GM19035 (cell line): ENCODE measurements around the gene OSBPL1A.

Source experiments
- ATAC-seq: cut with Tn5 transposase; IDR thresholded peaks from one replicate; pipeline ENCODE4 v1.9.1; 2021; ENCODE audit not compliant: unreplicated experiment

Gene OSBPL1A

DNA sequence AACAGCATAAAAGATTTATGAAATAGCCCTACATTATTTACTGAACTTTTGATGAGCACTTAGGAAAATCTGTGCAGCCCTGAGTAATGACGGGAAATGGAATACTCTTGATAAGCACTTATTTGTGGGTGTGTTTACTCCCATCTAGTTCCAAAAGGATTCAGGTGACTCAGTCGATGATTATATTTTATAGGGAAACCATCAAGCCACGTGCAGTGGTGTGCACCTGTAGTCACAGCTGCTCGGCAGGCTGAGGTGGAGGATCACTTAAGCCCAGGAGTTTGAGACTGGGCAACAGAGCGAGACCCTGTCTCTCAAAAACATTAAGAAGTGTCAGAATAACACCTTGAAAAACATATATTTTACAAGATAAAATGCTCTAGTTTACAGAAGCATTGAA lies 166.9 kb downstream of the OSBPL1A start:
- no peak for ATAC-seq

DNA sequence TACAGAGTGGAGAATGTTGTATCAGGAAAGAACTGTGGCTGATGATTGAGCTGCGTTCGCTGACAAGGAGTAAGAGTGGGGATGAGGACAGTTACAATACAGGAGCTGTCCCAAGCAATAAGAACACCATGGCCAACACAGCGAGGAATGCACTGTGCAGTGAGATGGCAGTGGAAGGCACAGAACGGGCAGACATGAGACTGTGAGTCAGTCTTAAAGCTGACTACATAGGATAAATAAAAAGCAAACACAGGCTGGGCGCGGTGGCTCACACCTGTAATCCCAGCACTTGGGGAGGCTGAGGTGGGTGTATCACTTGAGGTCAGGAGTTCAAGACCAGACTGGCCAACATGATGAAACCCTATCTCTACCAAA lies 169.0 kb downstream of the OSBPL1A start:
- no peak for ATAC-seq

DNA sequence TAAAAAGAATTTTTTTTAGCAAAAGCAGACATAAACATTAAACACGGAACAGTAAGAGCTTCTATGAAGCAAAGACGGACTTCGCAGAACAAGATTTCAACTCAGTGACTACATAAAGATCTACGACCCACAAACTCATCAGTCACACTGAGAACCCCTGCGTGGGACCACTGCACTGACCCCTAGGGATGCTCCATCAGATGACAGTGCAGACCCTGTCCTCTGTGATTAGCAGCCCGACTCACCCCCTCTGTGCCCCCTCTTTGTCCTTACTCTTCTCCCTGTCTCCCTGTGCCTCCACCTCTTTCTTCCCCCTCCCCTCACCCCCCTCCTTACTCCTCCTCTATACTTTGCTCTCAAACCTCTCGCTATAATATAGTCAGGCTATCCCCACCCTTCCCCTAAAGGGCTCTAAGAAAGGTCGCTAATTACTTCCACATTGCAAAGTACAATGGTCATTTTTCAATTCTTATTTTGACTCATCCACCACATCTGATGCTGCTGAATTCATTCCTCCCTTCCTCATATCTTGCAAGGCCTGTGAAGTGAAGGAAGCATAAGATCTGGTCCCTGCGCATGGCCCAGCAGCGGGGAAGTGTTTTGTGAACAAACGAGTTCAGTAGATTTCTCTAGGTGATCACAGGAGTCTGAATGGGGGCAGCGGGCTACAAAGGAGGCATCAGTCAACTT lies 169.5 kb downstream of the OSBPL1A start:
- no peak for ATAC-seq

DNA sequence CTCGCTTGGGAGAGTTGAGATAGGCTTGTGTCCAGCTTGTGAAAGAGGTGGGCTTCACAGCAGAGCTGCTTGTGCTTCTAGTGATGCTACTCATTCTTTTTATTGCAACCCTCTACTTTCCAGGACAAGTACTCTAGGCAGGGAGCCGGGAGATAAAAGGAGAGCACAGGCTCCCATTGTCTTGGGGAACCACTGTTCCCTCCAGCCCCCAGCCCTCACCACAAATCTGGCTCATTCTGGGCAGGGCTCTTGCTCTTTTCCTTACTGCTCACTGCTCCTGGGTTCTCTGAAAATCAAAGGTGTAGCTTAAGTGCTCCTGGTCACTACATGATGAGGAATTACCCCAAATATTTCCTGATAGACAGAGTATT lies 177.3 kb downstream of the OSBPL1A start:
- ATAC-seq = no peak

DNA sequence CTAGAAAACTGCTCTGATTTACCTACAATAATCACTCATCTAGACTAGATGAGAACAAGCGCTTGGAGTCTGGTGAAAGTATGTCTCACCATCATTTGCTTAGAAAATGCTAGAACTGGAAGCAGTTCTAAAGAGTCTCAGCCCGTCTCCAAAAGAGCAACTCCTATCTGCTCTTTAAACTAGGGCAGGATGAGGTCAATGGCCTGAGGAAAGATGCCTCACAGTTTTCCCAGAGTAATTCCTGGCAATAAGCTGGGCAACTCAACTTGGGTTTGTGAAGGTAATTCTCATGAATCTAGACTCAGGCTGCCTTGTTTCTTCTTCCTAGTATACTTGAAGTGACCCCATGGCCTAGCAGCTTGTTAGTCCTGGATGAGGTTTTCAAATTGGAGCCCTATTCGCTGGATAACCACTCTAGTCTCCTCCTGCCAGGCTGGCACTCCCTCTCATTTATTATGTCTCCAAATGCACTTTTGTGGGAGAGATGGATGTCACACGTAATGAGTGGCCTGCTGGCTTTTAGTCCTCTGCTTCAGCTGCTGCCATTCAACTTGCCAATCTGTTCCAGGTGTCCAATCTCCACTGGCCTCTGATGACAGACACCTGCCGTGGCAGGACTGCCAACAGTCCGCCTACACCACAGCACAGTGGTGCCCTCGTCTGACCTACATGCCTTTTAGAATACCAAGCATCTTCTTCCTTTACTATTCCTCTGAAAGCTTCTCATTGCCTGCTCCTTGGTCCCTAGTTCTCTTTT lies 177.9 kb downstream of the OSBPL1A start:
- no peak for ATAC-seq

DNA sequence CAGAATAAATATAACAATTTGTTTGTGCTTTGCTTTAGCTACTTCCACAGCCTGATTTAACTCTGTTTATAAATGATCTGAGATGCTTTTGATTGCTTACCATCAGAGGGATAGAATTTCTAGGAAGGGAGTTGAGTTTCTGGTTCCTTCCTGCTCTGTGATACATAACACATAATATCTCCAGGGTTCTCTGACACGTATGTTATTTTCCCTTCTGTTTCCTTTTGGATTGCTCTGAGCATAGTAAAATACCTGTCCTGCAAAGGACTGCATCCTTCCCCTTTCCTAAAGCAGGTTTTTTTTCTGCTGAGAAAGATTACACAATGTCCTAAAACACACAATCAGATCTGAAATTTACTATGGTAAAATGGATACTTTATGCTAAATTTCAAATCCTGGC lies 182.7 kb downstream of the OSBPL1A start:
- no peak for ATAC-seq

DNA sequence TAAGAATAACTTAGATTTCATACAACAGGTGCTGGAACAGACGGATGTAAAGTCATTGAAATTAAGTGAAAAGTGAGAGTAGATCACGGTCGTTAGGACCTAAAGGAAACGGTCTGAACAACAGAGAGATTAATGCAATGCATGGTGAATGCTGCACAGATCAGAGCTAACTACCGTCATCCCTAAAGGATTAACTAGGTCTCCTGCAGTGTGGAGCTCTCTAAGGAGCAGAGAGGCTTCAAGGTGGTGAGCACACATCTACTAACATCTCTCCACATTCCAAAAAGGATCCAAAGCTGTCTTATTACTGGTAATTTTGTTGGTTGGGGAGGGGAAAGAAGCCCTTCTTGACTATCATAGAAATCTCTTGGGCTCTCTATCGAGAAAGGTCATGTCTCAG lies 183.5 kb downstream of the OSBPL1A start:
- ATAC-seq = no peak

DNA sequence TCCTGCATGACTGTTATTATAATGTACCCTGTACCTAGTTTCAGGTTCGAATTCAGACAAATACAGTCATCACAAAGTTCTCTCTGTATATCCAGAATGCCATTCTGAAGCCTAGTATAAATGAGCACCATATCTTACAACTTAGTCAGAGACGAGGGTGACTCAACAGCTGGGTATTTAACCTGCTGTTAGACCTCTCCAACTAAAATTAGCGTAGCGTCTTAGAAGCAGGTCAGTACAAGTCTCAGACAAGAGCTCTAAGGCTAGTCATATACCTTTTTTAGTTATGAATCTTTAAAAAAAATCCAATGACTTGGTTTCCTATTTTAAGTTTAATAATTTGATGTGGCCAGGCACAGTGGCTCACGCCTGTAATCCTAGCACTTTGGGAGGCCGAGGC lies 184.7 kb downstream of the OSBPL1A start:
- no peak for ATAC-seq

DNA sequence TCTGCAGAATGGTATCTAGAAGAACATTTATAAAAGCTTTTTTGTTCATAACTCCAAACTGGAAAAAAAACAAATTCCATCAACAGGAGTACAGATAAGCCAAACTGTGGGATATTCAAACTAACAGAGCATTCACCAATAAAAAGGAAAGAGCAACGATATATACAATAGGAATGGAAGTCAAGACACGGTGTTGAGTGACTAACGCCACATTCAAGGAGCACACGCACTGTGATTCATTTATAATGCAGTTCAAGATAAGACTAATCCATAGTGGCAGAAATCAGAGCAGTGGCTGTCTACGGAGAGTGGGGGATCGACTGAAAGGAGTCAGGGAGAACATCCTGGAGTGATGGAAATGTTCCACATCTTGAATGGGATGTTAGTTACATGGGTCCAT lies 188.1 kb downstream of the OSBPL1A start:
- no peak for ATAC-seq

DNA sequence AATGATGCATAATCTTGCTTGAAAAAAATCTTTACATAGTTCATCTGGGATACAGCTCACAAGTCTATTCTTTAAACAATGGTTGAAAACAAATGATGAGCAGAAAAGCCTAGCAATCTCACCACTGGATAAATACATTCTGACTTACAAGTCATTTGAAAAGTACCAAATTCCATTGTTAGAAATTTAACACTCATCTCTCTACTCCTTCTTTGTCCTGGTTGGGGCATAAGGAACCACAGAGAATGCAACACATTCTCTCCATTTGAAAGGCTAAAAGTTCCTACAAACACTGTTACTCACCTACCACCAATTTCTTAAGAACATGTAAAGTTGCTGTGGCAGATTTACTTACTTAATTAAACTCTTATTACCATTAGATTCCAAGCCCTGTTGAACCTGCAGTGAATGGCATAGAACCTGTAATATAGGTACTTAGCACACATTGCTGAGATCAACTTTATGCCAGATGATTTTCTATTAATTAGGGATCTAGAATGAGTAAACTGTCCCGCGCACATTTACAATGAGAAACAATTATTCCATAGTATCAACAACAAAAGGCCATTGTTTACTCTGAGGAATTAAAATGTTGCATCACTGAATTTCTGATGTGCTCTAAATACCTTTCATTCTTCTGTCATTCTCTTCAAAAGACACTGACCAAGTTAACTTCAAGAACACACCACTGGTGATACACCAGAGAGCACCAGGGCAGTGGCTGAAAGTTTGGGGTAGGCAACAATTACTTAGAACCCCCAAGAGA lies 189.2 kb downstream of the OSBPL1A start:
- no peak for ATAC-seq

DNA sequence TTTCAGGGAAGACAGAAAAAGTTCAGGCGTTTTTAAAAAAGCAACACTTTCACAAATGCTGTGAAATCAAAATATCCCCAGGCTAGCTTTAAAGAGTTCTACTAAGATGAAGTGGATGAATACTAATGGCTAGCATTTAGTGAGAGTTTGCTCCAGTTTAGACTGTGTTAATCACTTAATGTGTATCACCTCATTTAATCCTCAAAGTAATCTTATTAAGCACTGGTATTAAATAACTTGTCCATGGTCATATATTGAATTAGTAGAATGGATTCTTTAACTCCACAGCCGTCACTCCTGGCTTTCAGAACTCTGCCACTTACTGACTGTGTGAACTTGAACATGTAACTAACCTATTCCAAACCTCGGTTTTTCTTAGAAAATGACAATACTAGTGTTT lies 192.7 kb downstream of the OSBPL1A start:
- ATAC-seq = no peak

DNA sequence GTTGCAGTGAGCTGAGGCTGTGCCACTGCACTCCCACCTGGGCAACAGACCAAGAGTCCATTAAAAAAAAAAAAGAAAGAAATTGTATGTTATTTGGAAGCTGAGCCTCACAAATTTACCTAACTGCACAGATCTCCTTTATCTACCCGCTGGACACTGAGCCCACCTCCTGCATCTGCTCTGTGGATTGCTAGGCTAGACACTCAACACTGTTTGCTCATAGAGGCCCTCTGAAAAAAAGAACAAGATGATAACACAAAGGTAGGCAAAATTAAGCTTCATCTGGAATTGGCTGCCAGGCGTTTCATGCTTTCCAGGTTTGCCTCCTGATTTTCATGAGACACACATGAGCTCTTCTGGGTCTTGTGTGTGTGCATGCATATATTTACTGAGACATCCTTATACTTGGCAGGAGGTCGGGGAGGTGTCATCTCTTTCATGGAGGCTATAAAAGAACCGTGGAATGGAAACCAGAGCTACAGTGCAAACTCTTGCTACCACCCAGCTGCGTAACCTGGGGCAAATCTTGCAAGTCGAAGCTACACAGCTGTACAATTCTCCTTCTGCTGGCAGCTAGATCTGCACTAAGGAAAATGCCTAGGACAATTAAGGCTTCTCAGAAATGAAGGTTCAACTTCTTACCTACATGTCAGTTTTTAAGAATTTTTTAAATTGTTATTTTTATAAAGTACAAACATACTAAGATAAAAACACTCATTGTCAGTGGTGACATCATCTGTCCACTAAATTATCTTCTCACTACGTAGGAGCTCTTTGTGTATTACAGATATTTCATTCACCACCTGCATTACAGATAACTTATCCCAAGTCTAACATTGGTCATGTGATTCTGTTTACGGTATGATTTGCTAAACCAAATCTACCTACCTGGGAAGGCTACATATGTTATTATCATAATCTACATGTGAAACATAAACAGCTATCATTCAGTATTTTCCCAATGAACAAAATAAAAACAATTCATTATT lies 195.6 kb downstream of the OSBPL1A start:
- ATAC-seq = no peak

DNA sequence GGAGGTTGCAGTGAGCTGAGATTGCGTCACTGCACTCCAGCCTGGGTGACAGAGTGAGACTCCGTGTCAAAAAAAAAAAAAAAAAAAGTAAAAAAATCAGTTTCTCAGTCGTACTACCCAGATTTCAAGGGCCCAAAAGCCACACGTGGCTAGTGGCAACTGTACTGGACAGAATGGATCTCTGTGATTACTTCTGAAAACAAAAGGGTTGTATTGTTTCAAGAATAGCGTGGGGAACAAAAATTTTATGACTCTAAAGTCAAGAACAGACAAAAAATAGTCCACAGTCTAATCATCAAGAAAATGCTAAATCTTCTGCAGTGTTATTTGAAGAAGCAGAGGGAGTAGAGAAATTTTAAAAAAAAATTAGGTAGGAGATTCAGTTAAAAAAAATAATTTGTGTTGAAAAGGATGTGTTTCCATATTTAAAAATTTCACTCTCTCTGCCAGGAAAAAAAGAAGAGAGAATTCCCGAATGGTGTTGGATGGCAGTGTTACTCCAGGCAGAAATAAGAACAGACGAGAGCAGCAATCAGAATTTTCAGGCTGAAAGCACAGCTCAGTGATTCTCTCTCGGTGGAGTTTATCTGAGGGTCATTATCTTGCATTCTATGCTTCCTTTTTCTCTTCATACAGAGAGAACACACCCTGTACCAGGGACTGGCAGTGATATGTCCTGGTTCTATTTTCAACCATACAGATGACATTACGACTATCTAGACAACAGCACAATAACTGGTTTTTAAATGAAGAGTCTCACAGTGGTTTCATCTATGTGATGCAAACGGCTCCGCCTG lies 196.9 kb downstream of the OSBPL1A start:
- ATAC-seq = no peak

DNA sequence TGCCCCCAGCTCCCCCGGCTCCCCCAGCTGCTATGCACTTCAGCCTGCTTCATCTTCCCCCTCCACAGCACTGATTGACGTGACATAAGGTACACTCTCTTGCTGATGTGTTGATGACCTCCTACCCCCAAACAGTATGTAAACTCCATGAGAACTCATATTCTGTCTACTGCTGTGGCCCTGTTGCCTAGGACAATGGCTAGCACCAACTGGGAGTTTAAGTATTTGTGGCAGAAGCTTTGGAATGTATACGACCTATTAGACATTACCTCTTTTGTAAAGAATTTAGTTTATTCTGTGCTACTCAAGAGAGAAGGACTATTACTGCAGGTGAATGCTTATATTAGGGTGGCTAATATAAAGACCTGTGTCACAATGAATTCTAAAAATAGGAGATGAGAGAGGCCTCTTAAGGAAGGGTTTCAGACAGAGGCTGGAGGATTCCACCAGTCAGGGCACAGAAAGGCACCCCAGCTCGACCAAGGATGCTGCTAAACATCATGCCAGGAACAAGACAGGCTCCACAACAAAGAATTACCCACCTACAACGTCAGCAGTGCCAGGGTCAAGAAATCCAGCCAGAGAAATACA lies 198.2 kb downstream of the OSBPL1A start:
- ATAC-seq = no peak

DNA sequence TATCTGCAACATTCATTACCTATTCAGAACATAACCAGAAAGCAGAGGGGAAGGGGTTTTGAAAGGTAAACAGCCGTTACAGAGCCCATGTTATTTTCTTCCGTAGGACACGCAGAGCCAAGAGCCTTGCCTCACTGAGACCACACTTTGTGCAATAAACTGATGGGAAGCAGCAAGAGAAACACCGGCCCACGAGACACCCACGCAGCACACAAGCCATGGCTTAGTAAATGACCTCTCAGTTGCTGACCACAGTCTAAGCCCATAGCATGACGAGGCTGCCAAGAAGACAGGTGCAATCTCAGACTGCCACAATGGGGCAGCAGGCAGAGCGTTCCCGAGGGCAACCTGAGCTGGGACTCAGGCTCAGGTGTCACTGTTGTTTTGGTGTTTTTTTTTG lies 199.2 kb downstream of the OSBPL1A start:
- no peak for ATAC-seq

DNA sequence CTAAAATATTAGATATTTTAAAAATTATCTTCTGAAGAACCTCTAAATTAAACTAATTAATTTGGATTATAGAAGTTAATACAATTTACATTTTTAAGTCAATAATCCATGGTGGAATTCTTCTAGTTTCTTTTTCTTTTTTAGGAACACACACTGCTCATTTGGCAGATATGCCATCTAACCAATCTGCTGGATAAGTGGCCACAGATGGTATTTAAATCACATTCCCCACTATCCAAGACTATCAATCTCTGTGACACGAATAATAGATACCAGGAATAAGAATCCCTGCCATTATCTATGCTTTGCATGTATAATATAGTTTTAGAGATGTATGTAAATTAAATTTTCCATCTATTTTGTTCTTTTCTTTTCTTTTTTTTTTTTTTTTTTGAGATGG lies 200.2 kb downstream of the OSBPL1A start:
- ATAC-seq = no peak

DNA sequence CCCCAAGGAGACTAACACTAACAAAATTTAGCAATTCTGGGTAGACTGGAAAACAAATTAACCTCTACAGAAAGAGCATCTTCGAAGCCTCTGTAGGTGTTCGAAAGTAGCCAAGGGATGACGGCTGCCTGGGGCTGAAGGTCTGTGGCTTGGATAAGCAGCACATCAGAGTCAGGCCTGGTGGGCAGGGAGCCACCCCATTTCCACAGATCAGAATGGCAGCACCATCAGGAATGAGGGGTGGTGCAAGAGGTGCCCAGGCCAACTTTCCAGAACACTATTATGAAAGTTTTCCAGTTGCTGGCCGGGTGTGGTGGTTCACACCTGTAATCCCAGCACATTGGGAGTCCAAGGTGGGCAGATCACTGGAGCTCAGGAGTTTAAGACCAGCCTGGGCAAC lies 200.9 kb downstream of the OSBPL1A start:
- no peak for ATAC-seq

DNA sequence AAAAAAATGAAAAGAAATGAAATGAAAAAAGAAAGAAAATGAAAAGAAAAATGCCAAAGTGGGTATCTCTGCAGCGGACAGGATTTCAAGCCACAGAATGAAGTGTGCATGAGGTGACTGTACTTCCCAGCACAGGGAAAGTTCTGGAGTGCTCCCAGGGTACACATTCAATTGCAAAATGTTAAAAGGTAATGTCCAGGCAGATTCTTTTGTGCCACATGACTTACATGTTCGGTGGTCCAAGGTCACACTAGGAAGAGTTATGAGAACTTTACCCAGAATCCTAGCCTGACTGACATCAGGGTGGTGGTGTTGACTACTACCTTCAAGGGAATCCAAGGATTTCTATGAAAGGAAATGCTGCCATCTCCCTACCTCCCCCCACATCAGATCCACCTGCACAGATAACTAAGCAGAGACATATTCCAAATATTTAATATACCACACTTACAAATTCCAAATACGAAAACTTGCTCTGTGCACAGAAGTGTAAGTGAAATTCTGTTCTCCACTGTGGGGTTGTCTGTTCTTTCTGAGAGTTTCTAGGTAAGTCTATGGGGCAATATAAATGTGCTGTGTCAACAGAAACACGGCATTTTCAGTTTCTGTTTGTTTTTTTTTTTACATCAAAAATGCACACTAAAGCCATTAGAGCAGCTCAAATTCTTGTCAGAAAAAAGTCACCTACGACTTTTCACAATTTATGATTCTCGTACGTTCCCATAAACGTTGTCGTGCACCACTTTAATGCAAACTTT lies 202.1 kb downstream of the OSBPL1A start:
- no peak for ATAC-seq

DNA sequence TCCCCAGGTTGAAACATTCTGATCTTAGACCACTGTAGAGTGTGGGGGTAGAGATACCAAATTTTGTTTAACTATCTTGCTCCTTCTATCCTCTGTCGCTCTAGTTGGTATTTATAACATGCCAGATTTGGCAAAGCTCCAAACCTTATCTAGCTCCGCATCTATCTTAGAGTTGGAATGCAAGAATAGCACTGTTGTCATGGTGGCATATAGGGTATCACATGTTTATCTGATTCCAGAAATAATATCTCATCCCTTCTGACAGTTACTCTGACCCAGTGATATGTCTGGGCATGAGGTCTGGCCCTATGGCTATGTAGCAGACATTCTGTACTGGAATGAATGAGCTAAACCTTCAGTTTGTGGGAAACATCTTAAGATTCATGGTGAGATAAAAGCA lies 207.0 kb downstream of the OSBPL1A start:
- no peak for ATAC-seq
